A549 (cell line): Measurements from ENCODE around the gene OSBPL3. TPM values are rescaled to one million over a fixed set of nuclear protein-coding genes. Genes with fewer than 3 reads are reported as not detected.

Experiments used
- ATAC-seq, 2 experiments: fragments of 200-7000 bp in 1 of 2; fragments of >200 bp in 1 of 2; cut with Nextera tagmentation in 1 of 2; cut with Tn5 transposase in 1 of 2; 3 replicates each; pipeline versions ENCODE4 v1.8.0 to v1.9.1; 2018 to 2020; ENCODE audit warnings: mild to moderate bottlenecking in 1 of 2, moderate library complexity in 1 of 2
- CTCF ChIA-PET: fragments of 300-600 bp; sonication (Branson Sonifier 250); formaldehyde crosslinking; extraction: SDS; loops from one replicate; lab custom pipeline; 2021; ENCODE audit warnings: antibody characterized with exemption, inconsistent platforms; lab: Yijun Ruan, JAX
- POLR2A ChIA-PET: fragments of 350-600 bp; formaldehyde crosslinking; extraction: SDS; loops from one replicate; lab custom pipeline; 2021; ENCODE audit warnings: antibody characterized with exemption, inconsistent platforms; lab: Yijun Ruan, JAX
- DNase-seq, 2 experiments: peaks; one replicate each; pipeline versions ENCODE4 v3.0.0 to v3.0.0-alpha.2; 2011 to 2016; ENCODE audit warnings: low read depth in 1 of 2, low spot score in 1 of 2
- FAIRE-seq: peaks from 2 replicates; lab custom pipeline; 2011; peaks lifted over from hg19 to GRCh38; lab: Jason Lieb, UNC
- H3K27ac ChIP-seq, 2 experiments: fragments of >200 bp; sonication (Bioruptor Twin); formaldehyde crosslinking; 3 replicates each; pipeline ENCODE4 v1.5.1; 2016 to 2017
- H3K4me1 ChIP-seq: fragments of >200 bp; sonication (Bioruptor Twin); formaldehyde crosslinking; 3 replicates; pipeline ENCODE4 v1.6.1; 2016
- H3K4me2 ChIP-seq: fragments of >200 bp; sonication (Bioruptor Twin); formaldehyde crosslinking; 3 replicates; pipeline ENCODE4 v1.6.1; 2016
- H3K4me3 ChIP-seq: fragments of >200 bp; sonication (Bioruptor Twin); formaldehyde crosslinking; 3 replicates; pipeline ENCODE4 v1.5.1; 2016
- H3K9me3 ChIP-seq: fragments of >200 bp; sonication (Bioruptor Twin); formaldehyde crosslinking; 3 replicates; pipeline ENCODE4 v1.6.1; 2016
- CBX2 ChIP-seq: fragments of 200-600 bp; sonication (generic); IDR thresholded peaks from 2 replicates; pipeline ENCODE4 v1.6.1; 2016; ENCODE audit warnings: low read depth, mild to moderate bottlenecking, borderline replicate concordance
- CEBPB ChIP-seq, 2 experiments: fragments of >200 bp in 1 of 2; sonication (Bioruptor Twin) in 1 of 2; formaldehyde crosslinking in 1 of 2; IDR thresholded peaks; 2 replicates each; pipeline ENCODE4 v1.6.1; 2012 to 2016
- CHD4 ChIP-seq: fragments of 200-600 bp; sonication (generic); IDR thresholded peaks from 2 replicates; pipeline ENCODE4 v1.6.1; 2016; ENCODE audit warnings: antibody characterized with exemption, mild to moderate bottlenecking, borderline replicate concordance
- FOSB ChIP-seq: fragments of 250-450 bp; sonication (Bioruptor Pico); IDR thresholded peaks from 2 replicates; pipeline ENCODE4 v1.5.0; 2020; ENCODE audit warnings: mild to moderate bottlenecking, moderate library complexity
- HEYL ChIP-seq: fragments of 250-450 bp; sonication (Bioruptor Pico); IDR thresholded peaks from 2 replicates; pipeline ENCODE4 v1.8.0; 2021; ENCODE audit warnings: mild to moderate bottlenecking, moderate library complexity
- HOXA7 ChIP-seq: fragments of 250-450 bp; sonication (Bioruptor Pico); IDR thresholded peaks from 2 replicates; pipeline ENCODE4 v1.5.0; 2020; ENCODE audit warnings: mild to moderate bottlenecking, moderate library complexity
- KDM5A ChIP-seq: fragments of 200-600 bp; sonication (generic); IDR thresholded peaks from 2 replicates; pipeline ENCODE4 v1.6.1; 2016; ENCODE audit warnings: antibody characterized with exemption, mild to moderate bottlenecking
- MYC ChIP-seq: IDR thresholded peaks from 2 replicates; pipeline ENCODE4 v1.6.1; 2012; ENCODE audit warnings: mild to moderate bottlenecking, inconsistent platforms, low read length, improper control_type of control experiment, borderline replicate concordance
- NFE2L2 ChIP-seq: fragments of 150-350 bp; conservative IDR thresholded peaks from 2 replicates; pipeline ENCODE4 v1.6.1; 2014; ENCODE audit warnings: low read length
- NPAS2 ChIP-seq: fragments of 250-450 bp; sonication (Bioruptor Pico); IDR thresholded peaks from 2 replicates; pipeline ENCODE4 v1.8.0; 2022; ENCODE audit warnings: mild to moderate bottlenecking, moderate library complexity, borderline replicate concordance
- NR3C1 ChIP-seq: fragments of >200 bp; sonication (Bioruptor Twin); formaldehyde crosslinking; IDR thresholded peaks from 3 replicates; pipeline ENCODE4 v1.6.1; 2017
- PHF8 ChIP-seq: fragments of 200-600 bp; sonication (generic); IDR thresholded peaks from 2 replicates; pipeline ENCODE4 v1.6.1; 2016; ENCODE audit warnings: low read depth, mild to moderate bottlenecking, antibody characterized with exemption, moderate library complexity, borderline replicate concordance
- RCOR1 ChIP-seq: fragments of 150-350 bp; IDR thresholded peaks from 2 replicates; pipeline ENCODE4 v1.6.1; 2014; ENCODE audit warnings: antibody characterized with exemption, low read length, low read depth
- RFX5 ChIP-seq: fragments of 450-650 bp; IDR thresholded peaks from 2 replicates; pipeline ENCODE4 v1.7.1; 2014; ENCODE audit warnings: antibody characterized with exemption, mild to moderate bottlenecking, moderate library complexity
- SMC3 ChIP-seq: fragments of >200 bp; sonication (Bioruptor Twin); formaldehyde crosslinking; IDR thresholded peaks from 3 replicates; pipeline ENCODE4 v1.6.1; 2018; ENCODE audit warnings: inconsistent platforms
- ZC3H11A ChIP-seq: fragments of 450-650 bp; IDR thresholded peaks from 2 replicates; pipeline ENCODE4 v1.6.1; 2014; ENCODE audit warnings: antibody characterized with exemption, mild to moderate bottlenecking
- ZNF302 ChIP-seq: fragments of 250-450 bp; sonication (Bioruptor Pico); IDR thresholded peaks from 2 replicates; pipeline ENCODE4 v1.9.0; 2021; ENCODE audit warnings: inconsistent platforms, mild to moderate bottlenecking, moderate library complexity
- WGBS: methylation state at CpG from one replicate; pipeline ENCODE4 v1.1.6; 2017; ENCODE audit errors: missing lambda C conversion rate; 5-methylcytosine and 5-hydroxymethylcytosine counted together
- polyA plus RNA-seq, 4 experiments: library from polyadenylated mRNA; depleted of rRNA in 3 of 4; stranded (reverse); fragments of >200 nt; fragmentation: RNase III in 1 of 4; extraction: RNeasy Plus Mini Kit Qiagen cat#74134 plus additional on column Dnase treatment in 1 of 4; gene quantifications; 2 replicates in 3 of 4; 3 replicates in 1 of 4; pipeline ENCODE4 v1.2.3, GENCODE V29; 2011 to 2017
- TF ChIP-seq, protein P1 (sequence below): fragments of 200-600 bp; sonication (generic); IDR thresholded peaks from 2 replicates; pipeline ENCODE4 v1.6.1; 2016; ENCODE audit warnings: antibody characterized with exemption, mild to moderate bottlenecking, moderate library complexity
- TF ChIP-seq, protein P2 (sequence below): fragments of 250-450 bp; sonication (Bioruptor Pico); IDR thresholded peaks from 2 replicates; pipeline ENCODE4 v1.5.0; 2021; ENCODE audit warnings: mild to moderate bottlenecking, moderate library complexity, borderline replicate concordance

Gene OSBPL3
- polyA plus RNA-seq, 2 of the 4 experiments (the other 2 are of a cell fraction), result 10.9 to 17.4 TPM

GRCh38 chr7:24763303-24763901 is 216.6 kb downstream of the OSBPL3 start:
- ChIA-PET CTCF (interaction anchor here (0.9 to 1.1 kb wide), 2 partner anchors 17 to 47 kb away, joined by 3 read pairs; no protein-coding TSS in a partner anchor), POLR2A (no interaction called here)
- H3K4me1 ChIP-seq, result peaks cover 3% of the 10 kb centered on the region; the same call in 1 of the 3 replicates
- ATAC-seq (no peak), FAIRE-seq (no peak), DNase-seq (no peak)
- no peak overlapping the region for H3K4me3 ChIP-seq
- no peak overlapping the region for H3K4me2 ChIP-seq
- WGBS, result 83% methylated on average over 5 of the region's 5 CpGs
- H3K27ac ChIP-seq, result no peak overlapping the region; a peak in 1 of 6 replicates
- no peak for TF ChIP-seq NR3C1
- no peaks in the 10 kb centered on the region; the same call in 2 of the 3 replicates for H3K9me3 ChIP-seq

DNA sequence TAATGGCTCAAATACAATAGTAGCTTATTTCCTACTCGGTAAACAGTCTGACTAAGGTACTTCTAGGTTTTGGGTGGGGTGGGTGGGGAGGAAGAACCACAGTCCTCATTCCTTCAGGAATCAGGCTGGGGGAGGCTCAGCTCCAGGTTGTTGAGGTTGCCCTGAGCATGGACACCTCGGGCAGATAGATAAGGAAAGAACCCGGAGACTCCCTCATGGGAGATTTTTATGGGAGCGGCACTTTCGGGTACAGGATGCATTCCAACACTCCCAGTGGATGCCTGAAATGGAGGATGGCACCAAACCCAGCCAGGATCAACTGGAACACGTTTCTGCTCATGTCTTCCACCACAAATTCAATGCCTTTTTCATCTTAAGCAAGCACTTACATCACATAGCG is 217.2 kb downstream of the OSBPL3 start:
- Histone ChIP-seq H3K27ac (no peak overlapping the region), H3K4me1 (peaks cover 8% of the 10 kb centered on the region; the same call in 2 of the 3 replicates), H3K9me3 (no peaks in the 10 kb centered on the region; the same call in 2 of the 3 replicates), H3K4me3 (no peak overlapping the region), H3K4me2 (no peak overlapping the region)
- ATAC-seq, result no peak
- no peak for FAIRE-seq
- DNase-seq, result no peak
- WGBS, result 56% methylated on average over 7 of the region's 7 CpGs
- TF ChIP-seq ZNF302 (CRISPR knock-in tag) (no peak), MYC (no peak), RCOR1 (no peak), NPAS2 (CRISPR knock-in tag) (no peak), CBX2 (no peak), ZC3H11A (no peak), CHD4 (no peak), RFX5 (no peak), CEBPB (IDR thresholded peaks at IDR 0.05) (no peak), PHF8 (no peak), HEYL (CRISPR knock-in tag) (no peak), KDM5A (no peak), FOSB (CRISPR knock-in tag) (no peak), NFE2L2 (no peak), SMC3 (no peak), HOXA7 (CRISPR knock-in tag) (no peak)
- TF ChIP-seq, protein P1, sequence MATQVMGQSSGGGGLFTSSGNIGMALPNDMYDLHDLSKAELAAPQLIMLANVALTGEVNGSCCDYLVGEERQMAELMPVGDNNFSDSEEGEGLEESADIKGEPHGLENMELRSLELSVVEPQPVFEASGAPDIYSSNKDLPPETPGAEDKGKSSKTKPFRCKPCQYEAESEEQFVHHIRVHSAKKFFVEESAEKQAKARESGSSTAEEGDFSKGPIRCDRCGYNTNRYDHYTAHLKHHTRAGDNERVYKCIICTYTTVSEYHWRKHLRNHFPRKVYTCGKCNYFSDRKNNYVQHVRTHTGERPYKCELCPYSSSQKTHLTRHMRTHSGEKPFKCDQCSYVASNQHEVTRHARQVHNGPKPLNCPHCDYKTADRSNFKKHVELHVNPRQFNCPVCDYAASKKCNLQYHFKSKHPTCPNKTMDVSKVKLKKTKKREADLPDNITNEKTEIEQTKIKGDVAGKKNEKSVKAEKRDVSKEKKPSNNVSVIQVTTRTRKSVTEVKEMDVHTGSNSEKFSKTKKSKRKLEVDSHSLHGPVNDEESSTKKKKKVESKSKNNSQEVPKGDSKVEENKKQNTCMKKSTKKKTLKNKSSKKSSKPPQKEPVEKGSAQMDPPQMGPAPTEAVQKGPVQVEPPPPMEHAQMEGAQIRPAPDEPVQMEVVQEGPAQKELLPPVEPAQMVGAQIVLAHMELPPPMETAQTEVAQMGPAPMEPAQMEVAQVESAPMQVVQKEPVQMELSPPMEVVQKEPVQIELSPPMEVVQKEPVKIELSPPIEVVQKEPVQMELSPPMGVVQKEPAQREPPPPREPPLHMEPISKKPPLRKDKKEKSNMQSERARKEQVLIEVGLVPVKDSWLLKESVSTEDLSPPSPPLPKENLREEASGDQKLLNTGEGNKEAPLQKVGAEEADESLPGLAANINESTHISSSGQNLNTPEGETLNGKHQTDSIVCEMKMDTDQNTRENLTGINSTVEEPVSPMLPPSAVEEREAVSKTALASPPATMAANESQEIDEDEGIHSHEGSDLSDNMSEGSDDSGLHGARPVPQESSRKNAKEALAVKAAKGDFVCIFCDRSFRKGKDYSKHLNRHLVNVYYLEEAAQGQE, result no peak
- TF ChIP-seq, protein P2, sequence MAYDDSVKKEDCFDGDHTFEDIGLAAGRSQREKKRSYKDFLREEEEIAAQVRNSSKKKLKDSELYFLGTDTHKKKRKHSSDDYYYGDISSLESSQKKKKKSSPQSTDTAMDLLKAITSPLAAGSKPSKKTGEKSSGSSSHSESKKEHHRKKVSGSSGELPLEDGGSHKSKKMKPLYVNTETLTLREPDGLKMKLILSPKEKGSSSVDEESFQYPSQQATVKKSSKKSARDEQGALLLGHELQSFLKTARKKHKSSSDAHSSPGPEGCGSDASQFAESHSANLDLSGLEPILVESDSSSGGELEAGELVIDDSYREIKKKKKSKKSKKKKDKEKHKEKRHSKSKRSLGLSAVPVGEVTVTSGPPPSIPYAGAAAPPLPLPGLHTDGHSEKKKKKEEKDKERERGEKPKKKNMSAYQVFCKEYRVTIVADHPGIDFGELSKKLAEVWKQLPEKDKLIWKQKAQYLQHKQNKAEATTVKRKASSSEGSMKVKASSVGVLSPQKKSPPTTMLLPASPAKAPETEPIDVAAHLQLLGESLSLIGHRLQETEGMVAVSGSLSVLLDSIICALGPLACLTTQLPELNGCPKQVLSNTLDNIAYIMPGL, result no peak
- ChIA-PET CTCF (interaction anchor here (0.9 to 2.0 kb wide), 5 partner anchors 13 to 330 kb away, joined by 3 to 6 read pairs (median 3); no protein-coding TSS in a partner anchor), POLR2A (no interaction called here)
